ENCODE measurements around the gene NKX1-1.

NKX1-1 gene

GRCh38 chr4:1356181-1356998 is 49.9 kb downstream of the NKX1-1 start:
- no peak for DNase-seq

- DNase-seq, result no peak
These were observed 50.9 kb downstream of the NKX1-1 start for GRCh38 chr4:1355378-1355777.

- DNase-seq, result no peak
These were observed 51.3 kb downstream of the NKX1-1 start for GRCh38 chr4:1354983-1355275.

DNA sequence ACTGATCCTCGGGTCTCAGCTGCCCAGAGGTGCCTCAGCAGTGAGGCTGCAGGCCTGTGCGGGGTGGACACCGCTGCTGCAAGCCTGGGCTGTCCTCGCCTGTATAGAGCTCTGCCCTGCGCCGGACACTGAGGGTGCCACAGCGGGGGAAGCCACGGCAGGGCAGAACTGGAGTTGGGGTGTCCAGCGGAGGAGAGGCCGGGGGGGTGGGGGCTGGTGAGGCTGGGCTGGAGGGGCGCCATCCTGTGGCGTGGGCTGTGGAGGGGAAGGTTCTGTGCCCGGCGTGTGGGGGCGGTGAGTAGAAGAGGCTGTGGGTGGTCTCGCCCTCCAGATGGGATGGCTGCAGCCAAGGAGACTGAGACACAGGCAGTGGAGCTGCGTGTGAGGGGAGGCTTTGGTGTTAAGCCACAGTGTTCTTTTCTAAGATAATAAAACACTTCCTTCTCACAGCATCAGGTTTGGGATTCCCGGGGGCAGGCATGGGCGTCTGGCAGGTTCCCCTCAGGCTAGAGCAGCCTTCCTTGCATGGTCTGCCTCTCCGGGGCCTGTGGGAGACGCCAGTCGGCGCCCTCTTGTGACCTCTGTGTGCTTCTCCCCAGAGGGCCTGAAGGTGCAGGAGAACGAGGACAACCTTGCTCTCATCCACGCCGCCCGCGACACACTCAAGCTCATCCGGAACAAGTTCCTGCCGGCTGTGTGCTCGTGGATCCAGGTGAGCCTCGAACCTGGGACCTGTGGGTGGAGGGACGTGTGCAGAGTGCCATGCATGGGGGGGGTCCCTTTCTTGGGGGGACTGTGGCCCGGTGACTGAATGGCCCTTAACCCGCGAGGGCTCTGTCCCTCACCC is 51.9 kb downstream of the NKX1-1 start:
- DNase-seq, result no peak

GRCh38 chr4:1353186-1354055 is 52.8 kb downstream of the NKX1-1 start:
- no peak for DNase-seq

Data from CD4-positive, alpha-beta T cell treated with Interleukin-15 for 1 hour (primary cell).